ENCODE measurements around the gene SREBF1. TPM values are rescaled to one million over a fixed set of nuclear protein-coding genes. Genes with fewer than 3 reads are reported as not detected.

SREBF1 gene
- total RNA-seq, 2 experiments from 2014 or later, result 103 to 116 TPM

DNA sequence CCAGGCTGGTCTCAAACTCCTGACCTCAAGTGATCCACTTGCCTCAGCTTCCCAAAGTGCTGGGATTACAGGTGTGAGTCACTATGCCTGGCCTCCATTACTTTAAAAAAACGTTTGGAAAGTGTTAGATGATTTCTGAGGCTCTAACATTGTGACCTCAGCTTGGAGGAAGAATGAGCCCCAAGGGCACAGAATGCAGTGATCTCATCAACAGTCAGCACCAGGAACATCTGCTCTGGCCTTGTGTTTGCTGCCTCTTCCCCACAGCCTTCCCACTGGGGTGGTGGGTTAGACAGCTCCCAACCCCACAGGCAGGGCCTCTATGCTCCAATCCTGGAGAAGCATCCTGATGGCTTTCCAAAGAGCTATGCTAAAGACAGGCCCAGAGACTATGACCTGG lies 37.7 kb upstream of the SREBF1 start:
- ChIA-PET POLR2A (no interaction called here), CTCF (interaction anchor here (1.4 kb wide), 3 partner anchors 20 to 232 kb away, joined by 3 read pairs; no protein-coding TSS in a partner anchor)
- DNase-seq (no peak), ATAC-seq (no peak)
- no peaks in the 10 kb centered on the region for H3K27me3 Mint-ChIP-seq
- intact Hi-C loops (cut with micrococcal nuclease), result no loop called here
- no peaks in the 10 kb centered on the region for H3K9me3 Mint-ChIP-seq
- no peaks in the 10 kb centered on the region for H3K4me1 Mint-ChIP-seq (ENCODE audit: low read depth)
- no peak overlapping the region for H3K4me3 Mint-ChIP-seq
- TF ChIP-seq, protein P1, sequence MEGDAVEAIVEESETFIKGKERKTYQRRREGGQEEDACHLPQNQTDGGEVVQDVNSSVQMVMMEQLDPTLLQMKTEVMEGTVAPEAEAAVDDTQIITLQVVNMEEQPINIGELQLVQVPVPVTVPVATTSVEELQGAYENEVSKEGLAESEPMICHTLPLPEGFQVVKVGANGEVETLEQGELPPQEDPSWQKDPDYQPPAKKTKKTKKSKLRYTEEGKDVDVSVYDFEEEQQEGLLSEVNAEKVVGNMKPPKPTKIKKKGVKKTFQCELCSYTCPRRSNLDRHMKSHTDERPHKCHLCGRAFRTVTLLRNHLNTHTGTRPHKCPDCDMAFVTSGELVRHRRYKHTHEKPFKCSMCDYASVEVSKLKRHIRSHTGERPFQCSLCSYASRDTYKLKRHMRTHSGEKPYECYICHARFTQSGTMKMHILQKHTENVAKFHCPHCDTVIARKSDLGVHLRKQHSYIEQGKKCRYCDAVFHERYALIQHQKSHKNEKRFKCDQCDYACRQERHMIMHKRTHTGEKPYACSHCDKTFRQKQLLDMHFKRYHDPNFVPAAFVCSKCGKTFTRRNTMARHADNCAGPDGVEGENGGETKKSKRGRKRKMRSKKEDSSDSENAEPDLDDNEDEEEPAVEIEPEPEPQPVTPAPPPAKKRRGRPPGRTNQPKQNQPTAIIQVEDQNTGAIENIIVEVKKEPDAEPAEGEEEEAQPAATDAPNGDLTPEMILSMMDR (IDR thresholded peaks at IDR 0.05), result no peak
- H3K27ac Mint-ChIP-seq, result no peak overlapping the region
- no peaks in the 10 kb centered on the region for H3K36me3 Mint-ChIP-seq (ENCODE audit: low read depth)

DNA sequence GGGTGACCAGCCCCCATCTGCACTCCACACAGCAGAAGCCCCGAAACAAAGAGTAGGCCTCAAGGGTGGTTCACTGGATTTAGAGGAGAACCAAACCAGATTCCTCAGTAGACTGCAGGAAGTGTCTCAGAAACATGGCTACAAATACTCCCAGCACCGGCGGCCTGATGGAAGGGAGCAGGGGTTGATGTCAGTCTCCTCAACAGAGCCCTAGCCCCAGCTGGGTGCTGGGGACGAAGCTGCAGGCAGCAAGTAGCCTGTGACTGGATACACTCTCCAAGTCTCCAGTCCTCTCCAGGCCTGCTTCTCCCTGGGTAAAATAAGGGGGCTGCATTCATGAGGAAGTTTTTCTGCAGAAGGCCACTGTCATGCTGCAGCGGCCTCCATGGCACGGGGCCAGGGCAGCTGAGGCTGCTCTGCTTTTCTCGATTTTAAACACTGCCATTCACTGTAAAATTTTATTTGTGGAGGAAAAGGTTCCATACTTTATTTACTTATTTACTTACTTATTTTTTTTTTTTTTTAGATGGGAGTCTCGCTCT lies 36.7 kb upstream of the SREBF1 start:
- intact Hi-C loops (cut with micrococcal nuclease), result no loop called here
- DNase-seq, result no peak
- no peak overlapping the region for H3K27ac Mint-ChIP-seq
- TF ChIP-seq, protein P1 (IDR thresholded peaks at IDR 0.05), result no peak
- H3K4me3 Mint-ChIP-seq, result no peak overlapping the region
- ATAC-seq, result no peak
- H3K27me3 Mint-ChIP-seq, result no peaks in the 10 kb centered on the region
- H3K9me3 Mint-ChIP-seq, result no peaks in the 10 kb centered on the region
- CTCF ChIA-PET, result interaction anchor here (1.4 kb wide), 2 partner anchors 21 to 61 kb away, joined by 3 read pairs; no protein-coding TSS in a partner anchor
- POLR2A ChIA-PET, result no interaction called here
- H3K36me3 Mint-ChIP-seq (ENCODE audit: low read depth), result no peaks in the 10 kb centered on the region
- H3K4me1 Mint-ChIP-seq (ENCODE audit: low read depth), result no peaks in the 10 kb centered on the region

DNA sequence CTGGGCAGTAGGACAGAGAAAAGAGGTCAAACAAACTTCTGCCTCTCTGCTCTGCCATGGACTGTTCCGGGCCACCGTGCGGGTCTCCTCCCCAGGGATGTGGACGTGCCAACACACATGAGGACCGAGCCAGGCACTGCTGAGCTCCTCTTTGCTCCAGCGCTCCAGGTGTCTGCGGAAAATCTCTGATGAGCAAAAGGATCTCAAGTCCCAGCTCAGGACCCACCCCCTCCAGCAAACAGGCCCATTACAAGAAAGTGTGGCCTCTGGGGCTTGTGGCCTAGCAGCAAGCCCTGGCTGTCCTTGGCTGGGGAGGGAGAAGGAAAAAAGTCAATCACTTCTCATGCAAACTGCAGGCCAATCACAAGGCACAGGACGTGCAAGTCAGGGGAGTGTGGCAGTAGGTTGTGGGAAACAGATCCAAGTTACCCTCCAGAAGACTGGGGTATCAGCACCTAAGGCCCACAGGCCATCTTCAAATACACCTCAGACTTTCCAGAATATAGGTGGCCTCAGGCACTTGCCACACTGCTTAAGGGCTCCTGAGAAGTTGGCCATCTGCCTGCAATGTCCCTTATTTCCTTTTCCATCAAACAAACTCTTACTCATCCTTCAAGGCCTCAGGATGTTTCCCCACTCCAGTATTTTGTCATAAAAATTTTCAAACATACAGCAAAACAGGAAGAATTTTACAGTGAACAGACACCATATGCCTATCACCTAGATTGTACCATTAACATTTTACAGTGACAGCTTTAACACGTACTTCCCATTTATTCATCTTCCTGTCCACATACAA lies 36.0 kb upstream of the SREBF1 start:
- Mint-ChIP-seq H3K36me3 (ENCODE audit: low read depth) (no peaks in the 10 kb centered on the region), H3K27ac (no peak overlapping the region), H3K27me3 (no peaks in the 10 kb centered on the region), H3K4me1 (ENCODE audit: low read depth) (no peaks in the 10 kb centered on the region), H3K9me3 (no peaks in the 10 kb centered on the region), H3K4me3 (no peak overlapping the region)
- no peak for ATAC-seq
- TF ChIP-seq, protein P1 (IDR thresholded peaks at IDR 0.05), result no peak
- POLR2A ChIA-PET, result no interaction called here
- intact Hi-C loops (cut with micrococcal nuclease), result no loop called here
- CTCF ChIA-PET, result no interaction called here
- no peak for DNase-seq

DNA sequence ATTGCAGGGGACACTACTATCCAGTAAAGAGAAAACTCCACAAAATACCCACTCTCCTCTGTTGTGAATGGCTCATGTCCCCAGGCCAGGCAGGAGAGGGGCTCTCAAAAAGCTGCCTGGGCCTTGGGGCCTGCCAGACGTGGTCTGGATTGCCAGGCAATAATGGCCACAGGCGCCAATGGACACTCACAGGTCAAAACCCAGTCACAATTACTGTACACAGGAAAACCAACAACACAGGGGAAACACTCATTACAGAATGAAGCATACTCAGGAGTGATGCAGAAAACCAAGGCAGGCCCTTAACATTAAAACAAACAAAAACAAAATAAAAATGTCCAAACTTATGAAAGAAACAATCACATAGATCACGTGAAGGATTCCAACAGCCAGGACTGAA lies 35.1 kb upstream of the SREBF1 start:
- H3K4me3 Mint-ChIP-seq, result no peak overlapping the region
- H3K27ac Mint-ChIP-seq, result no peak overlapping the region
- POLR2A ChIA-PET, result no interaction called here
- intact Hi-C loops (cut with micrococcal nuclease), result no loop called here
- DNase-seq, result no peak
- H3K9me3 Mint-ChIP-seq, result no peaks in the 10 kb centered on the region
- no peaks in the 10 kb centered on the region for H3K4me1 Mint-ChIP-seq (ENCODE audit: low read depth)
- CTCF ChIA-PET, result interaction anchor here (2.6 kb wide), 1 partner anchor 12 kb away, joined by 12 read pairs; no protein-coding TSS in a partner anchor
- ATAC-seq, result no peak
- TF ChIP-seq, protein P1 (IDR thresholded peaks at IDR 0.05), result no peak
- no peaks in the 10 kb centered on the region for H3K36me3 Mint-ChIP-seq (ENCODE audit: low read depth)
- no peaks in the 10 kb centered on the region for H3K27me3 Mint-ChIP-seq

DNA sequence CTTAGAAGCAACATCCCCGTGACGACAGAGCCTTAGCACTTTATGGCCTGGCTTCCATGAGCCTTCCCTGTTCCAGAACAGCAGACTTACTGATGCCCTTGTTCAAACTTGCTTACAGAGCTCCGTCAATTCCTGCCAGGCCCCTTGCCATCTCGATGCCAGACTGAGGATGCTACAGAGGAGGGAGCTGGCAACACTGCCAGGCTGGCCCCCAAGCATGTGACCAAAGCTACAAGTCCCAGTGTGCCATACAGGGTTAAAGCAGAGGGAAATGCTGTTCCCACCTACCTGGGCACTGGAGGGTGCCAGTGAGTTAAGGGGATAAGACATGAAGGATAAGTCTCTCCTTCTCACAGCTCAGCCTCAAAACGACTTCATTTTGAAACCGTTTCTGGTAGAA lies 33.5 kb upstream of the SREBF1 start:
- Mint-ChIP-seq H3K4me3 (no peak overlapping the region), H3K27ac (no peak overlapping the region), H3K4me1 (ENCODE audit: low read depth) (no peaks in the 10 kb centered on the region), H3K36me3 (ENCODE audit: low read depth) (no peaks in the 10 kb centered on the region), H3K27me3 (no peaks in the 10 kb centered on the region), H3K9me3 (no peaks in the 10 kb centered on the region)
- intact Hi-C loops (cut with micrococcal nuclease), result no loop called here
- no peak for DNase-seq
- TF ChIP-seq, protein P1 (IDR thresholded peaks at IDR 0.05), result no peak
- POLR2A ChIA-PET, result no interaction called here
- peak; percentile 30 for ATAC-seq
- CTCF ChIA-PET, result interaction anchor here (1.3 to 2.6 kb wide), 2 partner anchors 10 to 20 kb away, joined by 3 to 12 read pairs; no protein-coding TSS in a partner anchor
